ENCODE data around the gene ADAM12. TPM values are rescaled to one million over a fixed set of nuclear protein-coding genes. Genes with fewer than 3 reads are reported as not detected.

ADAM12 gene
- total RNA-seq, 2 experiments from 2014 or later, result 1.3 TPM

DNA sequence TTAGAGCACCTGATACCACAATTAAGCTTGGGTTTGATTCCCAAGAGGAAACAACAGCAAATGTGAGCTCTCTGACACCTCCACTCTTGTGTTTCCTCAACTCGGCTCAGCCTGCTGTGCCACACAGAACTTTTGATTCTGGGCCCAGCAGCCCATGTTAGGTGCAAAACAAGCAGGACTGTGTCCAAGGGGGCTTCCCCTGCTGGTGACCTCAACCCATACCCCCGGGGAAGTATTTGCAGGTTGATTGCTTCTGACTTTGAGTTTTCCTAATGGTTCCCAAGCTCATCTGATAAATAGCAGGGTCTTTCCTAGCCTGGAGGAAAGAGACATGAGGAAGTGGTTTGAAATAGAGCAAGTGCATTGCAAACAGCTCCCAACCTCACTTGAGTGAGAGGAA is 43.5 kb upstream of the ADAM12 start:
- ChIA-PET POLR2A (no interaction called here), CTCF (no interaction called here)
- Mint-ChIP-seq H3K27me3 (peaks cover 2% of the 10 kb centered on the region), H3K9me3 (peaks cover 5% of the 10 kb centered on the region), H3K4me3 (no peak overlapping the region), H3K4me1 (ENCODE audit: low read depth) (no peaks in the 10 kb centered on the region), H3K36me3 (ENCODE audit: low read depth) (no peaks in the 10 kb centered on the region), H3K27ac (no peak overlapping the region)
- TF ChIP-seq, protein P1, sequence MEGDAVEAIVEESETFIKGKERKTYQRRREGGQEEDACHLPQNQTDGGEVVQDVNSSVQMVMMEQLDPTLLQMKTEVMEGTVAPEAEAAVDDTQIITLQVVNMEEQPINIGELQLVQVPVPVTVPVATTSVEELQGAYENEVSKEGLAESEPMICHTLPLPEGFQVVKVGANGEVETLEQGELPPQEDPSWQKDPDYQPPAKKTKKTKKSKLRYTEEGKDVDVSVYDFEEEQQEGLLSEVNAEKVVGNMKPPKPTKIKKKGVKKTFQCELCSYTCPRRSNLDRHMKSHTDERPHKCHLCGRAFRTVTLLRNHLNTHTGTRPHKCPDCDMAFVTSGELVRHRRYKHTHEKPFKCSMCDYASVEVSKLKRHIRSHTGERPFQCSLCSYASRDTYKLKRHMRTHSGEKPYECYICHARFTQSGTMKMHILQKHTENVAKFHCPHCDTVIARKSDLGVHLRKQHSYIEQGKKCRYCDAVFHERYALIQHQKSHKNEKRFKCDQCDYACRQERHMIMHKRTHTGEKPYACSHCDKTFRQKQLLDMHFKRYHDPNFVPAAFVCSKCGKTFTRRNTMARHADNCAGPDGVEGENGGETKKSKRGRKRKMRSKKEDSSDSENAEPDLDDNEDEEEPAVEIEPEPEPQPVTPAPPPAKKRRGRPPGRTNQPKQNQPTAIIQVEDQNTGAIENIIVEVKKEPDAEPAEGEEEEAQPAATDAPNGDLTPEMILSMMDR (IDR thresholded peaks at IDR 0.05), result no peak
- DNase-seq (no peak), ATAC-seq (no peak)
- intact Hi-C loops (cut with micrococcal nuclease), result no loop called here

DNA sequence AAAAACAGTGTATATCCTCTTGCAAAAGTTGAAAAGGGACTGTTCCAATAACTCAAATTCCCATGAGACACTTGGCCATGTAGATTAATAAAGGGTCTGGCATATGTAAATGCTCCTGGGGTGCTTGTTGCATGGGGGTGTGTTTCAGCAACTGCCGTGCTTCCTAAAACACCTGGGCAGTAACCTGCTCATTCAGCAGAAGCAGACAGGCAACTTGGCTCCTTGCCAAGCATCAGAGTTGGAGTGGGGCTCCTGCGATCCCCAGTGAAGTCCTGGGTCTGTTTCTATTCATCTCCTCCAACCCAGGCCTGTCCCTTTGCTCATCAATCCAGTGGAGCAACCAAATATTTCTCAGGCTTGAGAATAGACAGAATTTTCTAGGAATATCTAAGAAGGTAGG is 42.2 kb upstream of the ADAM12 start:
- no peaks in the 10 kb centered on the region for H3K4me1 Mint-ChIP-seq (ENCODE audit: low read depth)
- H3K36me3 Mint-ChIP-seq (ENCODE audit: low read depth), result no peaks in the 10 kb centered on the region
- H3K9me3 Mint-ChIP-seq, result peaks cover 5% of the 10 kb centered on the region
- no peak overlapping the region for H3K27ac Mint-ChIP-seq
- no peaks in the 10 kb centered on the region for H3K27me3 Mint-ChIP-seq
- ATAC-seq, result no peak
- no peak overlapping the region for H3K4me3 Mint-ChIP-seq
- ChIA-PET CTCF (no interaction called here), POLR2A (no interaction called here)
- intact Hi-C loops (cut with micrococcal nuclease), result no loop called here
- DNase-seq, result no peak
- TF ChIP-seq, protein P1 (IDR thresholded peaks at IDR 0.05), result no peak

DNA sequence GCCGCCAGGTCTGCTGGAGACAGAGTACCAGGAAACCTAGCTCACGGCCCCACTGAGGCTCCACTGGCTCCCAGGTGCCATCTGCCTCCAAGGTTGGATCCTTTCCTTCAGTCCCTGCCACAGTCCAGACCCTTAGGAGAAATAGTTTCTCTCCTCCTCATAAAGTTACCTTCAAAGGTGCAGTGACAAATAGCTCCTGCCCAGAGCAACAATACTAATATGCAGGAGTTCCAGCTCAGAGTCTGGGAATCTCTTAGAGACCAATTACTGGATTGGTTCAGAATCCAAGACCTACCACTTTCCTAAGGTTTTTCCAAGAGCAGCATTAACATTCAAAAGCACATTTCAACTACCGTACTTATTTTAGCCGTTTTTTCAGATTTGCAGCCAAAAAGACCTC is 41.0 kb upstream of the ADAM12 start:
- CTCF ChIA-PET, result no interaction called here

DNA sequence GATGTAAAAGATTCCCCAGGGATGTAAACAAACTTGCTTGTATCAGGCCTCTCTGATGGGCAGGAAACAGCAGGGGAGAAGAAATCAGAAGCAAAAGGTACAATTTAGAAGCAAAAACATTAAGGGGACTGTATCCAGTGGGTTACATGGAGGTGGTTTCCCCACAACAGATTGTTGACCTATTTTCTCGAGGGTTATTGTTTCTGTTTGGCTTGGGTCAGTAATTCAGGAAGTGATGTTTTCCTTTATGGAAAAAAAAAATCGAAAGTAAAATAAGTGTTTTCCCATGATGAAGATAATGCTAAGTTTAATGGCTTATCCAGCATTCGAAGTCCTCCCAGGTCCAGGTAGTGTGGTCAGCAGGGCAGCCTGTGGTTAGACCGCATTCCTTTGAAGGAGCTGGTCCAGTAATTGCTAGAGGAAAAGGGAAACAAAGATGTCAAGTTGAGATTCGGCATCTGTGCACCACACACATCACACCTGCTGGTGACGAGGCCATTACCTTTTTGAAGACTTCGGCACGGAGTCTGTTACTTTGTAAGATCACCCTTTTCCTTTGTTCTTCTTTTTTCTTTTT is 37.3 kb upstream of the ADAM12 start:
- TF ChIP-seq, protein P1 (IDR thresholded peaks at IDR 0.05), result no peak
- no peak overlapping the region for H3K27ac Mint-ChIP-seq
- H3K36me3 Mint-ChIP-seq (ENCODE audit: low read depth), result peaks cover 2% of the 10 kb centered on the region
- CTCF ChIA-PET, result no interaction called here
- DNase-seq (no peak), ATAC-seq (no peak)
- peaks cover 8% of the 10 kb centered on the region for H3K9me3 Mint-ChIP-seq
- no peaks in the 10 kb centered on the region for H3K27me3 Mint-ChIP-seq
- intact Hi-C loops (cut with micrococcal nuclease), result no loop called here
- POLR2A ChIA-PET, result no interaction called here
- no peak overlapping the region for H3K4me3 Mint-ChIP-seq
- H3K4me1 Mint-ChIP-seq (ENCODE audit: low read depth), result no peaks in the 10 kb centered on the region

More for the DNA sequence above, 41.0 kb upstream of the ADAM12 start:
- no peaks in the 10 kb centered on the region for H3K4me1 Mint-ChIP-seq (ENCODE audit: low read depth)
- H3K27ac Mint-ChIP-seq, result no peak overlapping the region
- no peak overlapping the region for H3K4me3 Mint-ChIP-seq
- intact Hi-C loops (cut with micrococcal nuclease), result no loop called here
- DNase-seq (no peak), ATAC-seq (no peak)
- peaks cover 9% of the 10 kb centered on the region for H3K9me3 Mint-ChIP-seq
- TF ChIP-seq, protein P1 (IDR thresholded peaks at IDR 0.05), result no peak
- H3K36me3 Mint-ChIP-seq (ENCODE audit: low read depth), result peaks cover under 1% of the 10 kb centered on the region
- POLR2A ChIA-PET, result no interaction called here
- no peaks in the 10 kb centered on the region for H3K27me3 Mint-ChIP-seq

DNA sequence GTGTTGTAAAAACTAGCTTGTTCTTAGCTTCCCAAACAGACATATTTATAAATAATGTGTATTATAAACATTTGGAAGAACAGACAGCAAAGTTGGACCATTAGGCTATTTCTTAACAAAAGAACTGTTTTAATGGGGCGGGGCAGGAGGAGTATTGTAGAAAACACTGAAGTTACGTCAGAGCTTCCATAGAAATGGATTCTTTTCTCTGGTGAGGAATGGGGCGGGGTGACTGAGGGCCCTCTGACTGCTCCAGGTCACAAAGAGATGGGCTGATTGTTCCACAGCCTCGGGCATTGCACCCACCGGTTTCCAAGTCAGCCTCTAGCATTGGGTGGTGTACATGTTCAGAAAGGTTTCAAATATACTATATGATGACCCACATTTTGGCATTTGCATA is 36.8 kb upstream of the ADAM12 start:
- CTCF ChIA-PET, result no interaction called here
- Mint-ChIP-seq H3K4me1 (ENCODE audit: low read depth) (no peaks in the 10 kb centered on the region), H3K27me3 (no peaks in the 10 kb centered on the region), H3K4me3 (no peak overlapping the region), H3K9me3 (peaks cover 8% of the 10 kb centered on the region), H3K36me3 (ENCODE audit: low read depth) (peaks cover 2% of the 10 kb centered on the region), H3K27ac (no peak overlapping the region)
- DNase-seq (no peak), ATAC-seq (no peak)
- TF ChIP-seq, protein P1 (IDR thresholded peaks at IDR 0.05), result no peak
- intact Hi-C loops (cut with micrococcal nuclease), result no loop called here
- POLR2A ChIA-PET, result no interaction called here

All from activated CD8-positive, alpha-beta T cell treated with anti-CD3 and anti-CD28 coated beads for 36 hours (primary cell).